ENCODE measurements around the gene CD84.
"Not testable (repeated sequence)": the region's sequence is repeated elsewhere in the genome, so short reads cannot be mapped to it uniquely, and the experiment has no call there.

Gene CD84

DNA sequence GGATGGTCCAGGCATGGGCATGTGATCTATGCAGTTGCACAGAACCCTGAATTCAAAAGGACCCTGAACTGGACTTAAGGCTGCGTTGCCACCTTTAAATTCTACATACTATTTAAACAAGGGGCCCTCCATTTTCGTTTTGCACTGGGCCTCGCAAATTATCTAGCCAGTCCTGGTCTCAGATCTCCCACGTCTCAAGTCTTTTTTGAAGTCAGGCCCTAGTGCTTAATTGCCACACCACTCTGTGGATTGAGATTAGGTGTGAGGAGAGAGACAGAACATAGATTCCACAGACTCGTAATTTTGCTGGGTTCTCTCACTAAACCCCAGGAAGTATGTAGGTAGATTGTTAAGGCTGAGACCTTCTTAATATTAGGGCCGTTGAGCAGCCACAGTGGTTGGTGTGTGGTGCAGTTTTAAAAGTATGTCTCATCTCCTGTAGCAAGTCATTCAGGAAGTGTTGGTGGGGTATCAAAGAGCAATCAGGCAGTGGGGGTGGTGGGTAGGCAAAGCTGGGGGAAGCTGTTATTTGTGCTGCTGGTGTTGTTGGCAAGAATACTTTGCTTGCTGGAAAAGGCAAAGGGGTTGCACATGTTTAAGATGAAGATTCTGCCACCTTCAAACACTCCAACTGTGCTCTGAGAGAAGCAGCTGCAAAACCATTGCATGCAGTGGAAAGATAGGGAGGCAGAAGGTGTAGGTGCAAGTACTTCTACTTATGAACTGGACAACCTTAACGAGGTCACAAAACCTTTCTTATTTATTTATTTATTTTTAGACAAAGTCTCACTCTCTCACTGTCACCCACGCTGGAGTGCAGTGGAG, 11.2 kb downstream of the CD84 start:
- DNase-seq: no peak

DNA sequence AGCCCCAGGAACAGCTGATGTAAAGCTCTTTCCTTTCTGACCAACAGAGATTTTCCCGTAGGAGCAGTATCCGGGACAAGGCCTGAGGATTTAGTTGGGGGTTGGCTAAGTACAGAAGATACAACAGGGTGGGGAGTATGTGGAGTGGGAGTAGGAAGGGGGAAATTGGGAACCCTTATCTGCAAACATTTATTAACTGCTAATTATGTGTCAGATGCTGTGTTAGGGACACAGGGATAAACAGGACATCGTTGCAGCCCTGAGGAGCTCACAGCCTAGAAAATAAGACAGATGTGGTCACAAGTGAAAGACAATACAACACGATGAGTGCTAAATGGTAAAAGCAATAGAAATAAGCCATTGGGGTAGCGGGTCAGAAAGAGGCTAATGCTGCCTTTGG, 12.0 kb downstream of the CD84 start:
- DNase-seq: no peak

DNA sequence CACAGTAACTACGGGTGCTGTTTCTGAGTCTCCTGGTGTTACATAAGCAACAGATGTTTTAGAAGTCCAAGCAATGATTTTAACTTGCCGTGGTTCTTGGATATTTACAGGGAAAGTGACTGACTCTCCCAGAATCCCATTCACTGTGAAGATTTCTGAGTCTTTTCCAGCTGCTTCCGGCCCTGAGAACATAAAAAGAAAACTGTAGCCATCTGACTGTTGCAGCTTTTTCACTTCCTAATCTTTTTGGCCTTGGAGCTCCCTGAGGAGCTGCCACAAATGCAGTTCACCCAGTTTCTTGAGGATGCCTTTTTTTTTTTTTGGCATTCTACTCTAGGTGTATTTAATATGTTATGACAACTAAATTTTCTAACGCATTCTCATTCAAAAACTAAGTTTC, 13.7 kb downstream of the CD84 start:
- no peak for DNase-seq

DNA sequence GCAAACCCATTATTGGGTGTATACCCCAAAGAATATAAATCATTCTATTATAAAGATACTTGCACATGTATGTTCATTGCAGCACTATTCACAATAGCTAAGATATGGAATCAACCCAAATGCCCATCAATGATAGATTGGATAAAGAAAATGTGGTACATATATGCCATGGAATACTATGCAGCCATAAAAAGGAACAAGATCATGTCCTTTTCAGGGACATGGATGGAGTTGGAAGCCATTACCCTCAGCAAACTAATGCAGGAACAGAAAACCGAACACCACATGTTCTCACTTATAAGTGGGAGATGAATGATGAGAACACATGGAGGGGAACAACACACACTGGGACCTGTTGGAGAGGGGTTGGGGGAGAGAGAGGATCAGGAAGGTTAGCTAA, 16.1 kb downstream of the CD84 start:
- DNase-seq: not testable (repeated sequence)

DNA sequence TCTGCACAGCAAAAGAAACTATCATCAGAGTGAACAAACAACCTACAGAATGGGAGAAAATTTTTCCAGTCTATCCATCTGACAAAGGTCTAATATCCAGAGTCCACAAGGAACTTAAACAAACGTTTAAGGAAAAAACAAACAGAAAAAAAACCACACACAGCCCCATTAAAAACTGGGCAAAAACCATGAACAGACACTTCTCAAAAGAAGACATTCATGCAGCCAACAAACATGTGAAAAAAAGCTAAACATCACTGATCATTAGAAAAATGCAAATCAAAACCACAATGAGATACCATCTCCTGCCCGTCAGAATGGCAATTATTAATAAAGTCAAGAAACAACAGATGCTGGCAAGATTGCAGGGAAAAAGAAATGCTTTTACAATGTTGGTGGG, 16.6 kb downstream of the CD84 start:
- not testable (repeated sequence) for DNase-seq

DNA sequence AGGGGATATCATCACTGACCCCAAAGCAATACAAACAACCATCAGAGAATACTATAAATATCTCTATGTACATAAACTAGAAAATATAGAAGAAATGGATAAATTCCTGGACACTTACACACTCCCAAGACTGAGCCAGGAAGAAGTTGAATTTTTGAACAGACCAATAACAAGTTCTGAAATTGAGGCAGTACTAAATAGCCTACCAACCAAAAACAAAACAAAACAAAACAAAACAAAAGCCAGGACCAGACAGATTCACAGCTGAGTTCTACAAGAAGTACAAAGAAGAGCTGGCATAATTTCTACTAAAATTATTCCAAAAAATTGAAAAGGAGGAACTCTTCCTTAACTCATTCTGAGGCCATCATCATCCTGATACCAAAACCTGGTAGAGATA, 18.5 kb downstream of the CD84 start:
- DNase-seq: no peak

DNA sequence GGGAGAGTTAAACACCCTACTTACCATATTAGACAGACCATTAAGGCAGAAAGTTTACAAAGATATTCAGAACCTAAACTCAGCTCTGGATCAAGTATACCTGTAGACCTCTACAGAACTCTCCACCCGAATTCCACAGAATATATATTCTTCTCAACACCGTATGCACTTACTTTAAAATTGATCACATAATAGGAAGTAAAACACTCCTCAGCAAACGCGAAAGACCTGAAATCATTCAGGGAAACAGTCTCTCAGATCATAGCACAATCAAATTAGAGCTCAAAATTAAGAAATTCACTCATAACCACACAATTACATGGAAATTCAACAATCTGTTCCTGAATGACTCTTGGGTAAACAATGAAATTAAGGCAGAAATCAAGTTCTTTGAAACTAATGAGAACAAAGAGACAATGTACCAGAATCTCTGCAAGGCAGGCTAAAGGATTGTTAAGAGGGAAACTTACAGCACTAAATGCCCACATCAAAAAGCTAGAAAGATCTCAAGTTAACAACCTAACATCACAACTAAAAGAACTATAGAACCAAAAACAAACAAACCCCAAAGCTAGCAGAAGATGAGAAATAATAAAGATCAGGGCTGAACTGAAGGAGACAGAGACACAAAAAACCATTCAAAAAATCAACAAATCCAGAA, 19.1 kb downstream of the CD84 start:
- DNase-seq: no peak

DNA sequence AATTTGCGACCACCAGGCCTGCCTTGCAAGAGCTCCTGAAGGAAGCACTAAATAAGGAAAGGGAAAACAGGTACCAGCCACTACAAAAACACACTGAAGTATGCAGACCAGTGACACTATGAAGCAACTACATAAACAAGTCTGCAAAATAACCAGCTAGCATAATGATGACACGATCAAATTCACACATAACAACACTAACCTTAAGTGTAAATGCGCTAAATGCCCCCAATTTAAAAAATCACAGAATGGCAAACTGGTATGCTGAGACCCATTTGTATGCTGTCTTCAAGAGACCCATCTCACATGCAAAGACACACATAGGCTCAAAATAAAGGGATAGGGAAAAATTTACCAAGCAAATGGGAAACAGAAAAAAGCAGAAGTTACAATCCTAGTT, 19.9 kb downstream of the CD84 start:
- DNase-seq: not testable (repeated sequence)

DNA sequence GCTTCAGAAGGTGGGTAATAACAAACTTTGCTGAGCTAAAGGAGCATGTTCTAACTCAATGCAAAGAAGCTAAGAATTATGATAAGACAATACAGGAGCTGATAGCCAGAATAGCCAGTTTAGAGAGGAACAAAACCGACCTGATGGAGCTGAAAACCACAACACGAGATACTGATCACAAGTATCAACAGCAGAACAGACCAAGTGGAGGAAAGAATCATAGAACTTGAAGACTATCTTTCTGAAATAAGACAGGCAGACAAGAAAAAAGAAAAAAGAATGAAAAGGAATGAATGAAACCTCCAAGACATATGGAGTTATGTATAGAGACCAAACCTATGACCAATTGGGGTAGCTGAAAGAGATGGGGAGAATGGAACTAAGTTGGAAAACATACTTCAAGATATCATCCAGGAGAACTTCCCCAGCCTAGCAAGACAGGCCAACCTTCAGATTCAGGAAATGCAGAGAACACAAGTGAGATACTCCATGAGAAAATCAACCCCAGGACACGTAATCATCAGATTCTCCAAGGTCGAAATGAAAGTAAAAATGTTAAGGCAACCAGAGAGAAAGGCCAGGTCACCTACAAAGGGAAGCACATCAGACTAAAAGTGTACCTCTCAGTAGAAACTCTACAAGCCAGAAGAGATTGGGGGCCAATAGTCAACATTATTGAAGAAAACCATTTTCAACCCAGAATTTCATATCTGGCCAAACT, 20.5 kb downstream of the CD84 start:
- DNase-seq: no peak

DNA sequence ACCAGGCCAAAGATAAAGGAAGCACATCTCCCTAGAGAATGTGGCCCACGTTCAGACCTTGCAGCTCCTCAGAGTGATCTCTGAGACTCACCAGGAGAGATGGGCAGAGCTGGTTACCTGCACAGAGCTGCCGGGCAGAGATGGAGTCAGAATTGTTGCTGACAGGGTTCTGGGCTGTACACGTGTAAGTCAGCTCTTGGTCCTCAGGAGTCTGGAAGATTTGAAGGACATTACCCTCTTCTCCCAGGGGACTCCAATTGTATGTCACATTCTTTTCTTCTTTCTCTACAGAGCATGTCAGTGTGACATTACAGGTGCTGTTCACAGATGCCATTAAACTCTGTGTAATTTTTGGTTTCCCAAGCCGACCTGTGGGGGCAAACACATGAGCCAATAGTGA, 25.5 kb downstream of the CD84 start:
- no peak for DNase-seq

DNA sequence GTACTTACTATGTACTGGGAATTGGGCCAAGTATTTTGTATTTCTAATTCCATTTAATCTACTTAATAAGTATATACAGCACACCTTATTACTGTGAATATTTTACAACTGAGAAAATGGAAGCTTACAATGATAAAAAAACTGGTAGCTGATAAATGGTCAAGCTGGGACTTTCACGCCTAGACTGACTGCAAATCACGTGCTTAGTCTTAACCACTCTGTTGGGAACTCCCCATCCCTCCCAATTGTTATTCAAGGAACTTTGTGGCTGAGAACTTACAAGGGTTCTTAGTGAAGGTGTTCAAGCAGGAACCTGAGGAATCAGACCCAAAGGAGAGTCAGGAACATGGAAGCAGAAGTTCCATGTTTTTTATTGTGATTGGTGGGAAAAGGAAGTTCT, 26.9 kb downstream of the CD84 start:
- DNase-seq: no peak

DNA sequence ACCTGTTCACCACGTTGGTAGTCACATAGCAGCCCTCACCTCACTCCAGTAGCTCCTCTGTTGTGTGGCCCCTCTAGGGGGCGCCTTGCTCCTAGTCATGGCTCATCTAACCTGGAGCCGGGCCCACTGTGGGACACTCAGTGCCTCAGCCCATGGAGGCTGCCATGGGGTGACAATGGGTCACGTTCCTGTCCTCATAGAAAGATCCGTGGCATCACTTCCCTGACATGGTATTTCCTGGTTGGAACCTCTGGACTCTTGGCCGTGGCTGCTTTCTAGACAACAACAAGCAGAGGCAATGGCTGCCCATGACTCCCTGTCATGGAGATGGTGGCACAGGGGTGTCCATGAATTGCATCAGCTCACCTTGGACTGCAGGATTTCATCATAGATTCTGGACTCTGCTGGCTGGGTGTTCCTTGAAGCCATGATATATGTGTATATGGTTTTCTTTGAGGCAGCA, 28.7 kb downstream of the CD84 start:
- no peak for DNase-seq

DNA sequence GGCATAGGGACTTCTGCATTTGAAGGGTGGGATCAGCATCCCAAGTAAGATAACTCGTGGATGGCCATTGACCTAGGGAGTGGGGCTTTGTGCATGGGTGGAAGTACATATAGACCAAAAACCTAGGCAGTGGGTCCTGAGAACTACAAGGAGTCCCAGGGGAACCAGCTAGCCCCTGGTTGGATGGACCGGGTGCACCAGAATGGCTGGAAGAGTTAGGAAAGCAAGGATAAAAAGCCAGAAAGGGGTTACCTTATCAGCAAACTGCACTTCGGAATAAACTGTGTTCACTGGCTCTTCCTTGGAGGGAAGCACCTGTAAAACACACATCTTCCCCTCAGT, 29.7 kb downstream of the CD84 start:
- no peak for DNase-seq

DNA sequence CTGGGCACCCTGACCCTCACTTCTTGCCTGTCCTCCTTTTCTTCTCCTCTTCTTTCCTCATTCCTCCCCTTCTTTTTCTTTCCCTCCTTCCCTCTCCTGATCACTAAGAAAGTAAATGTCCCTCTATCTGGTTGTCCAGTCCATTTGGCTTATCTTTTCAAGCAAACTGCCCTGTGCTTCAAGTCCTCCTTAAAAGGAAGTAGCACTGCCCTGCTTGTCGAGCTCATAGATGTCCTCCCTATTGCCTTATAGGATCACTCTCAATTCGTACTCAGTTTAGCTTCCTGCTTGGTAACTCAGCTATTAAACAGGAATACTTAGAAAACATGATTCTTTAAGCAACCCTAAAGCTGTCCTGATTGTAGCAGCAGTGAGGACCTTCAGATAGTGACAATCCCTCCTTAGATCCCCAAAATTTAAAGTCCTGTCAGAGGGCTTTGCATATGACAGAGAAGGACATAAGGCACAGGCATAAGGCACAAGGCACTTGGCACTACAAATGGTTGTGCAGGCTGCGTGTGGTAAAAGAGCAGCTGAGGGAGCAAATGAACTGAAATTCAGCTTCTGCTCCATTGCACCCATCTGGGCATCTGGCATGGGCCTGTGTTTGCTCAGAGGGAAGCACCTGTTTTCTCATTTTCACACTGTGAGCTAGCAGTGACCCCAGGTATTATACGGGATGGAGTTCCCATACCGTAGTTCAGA, 30.2 kb downstream of the CD84 start:
- DNase-seq: peak; percentile 46

DNA sequence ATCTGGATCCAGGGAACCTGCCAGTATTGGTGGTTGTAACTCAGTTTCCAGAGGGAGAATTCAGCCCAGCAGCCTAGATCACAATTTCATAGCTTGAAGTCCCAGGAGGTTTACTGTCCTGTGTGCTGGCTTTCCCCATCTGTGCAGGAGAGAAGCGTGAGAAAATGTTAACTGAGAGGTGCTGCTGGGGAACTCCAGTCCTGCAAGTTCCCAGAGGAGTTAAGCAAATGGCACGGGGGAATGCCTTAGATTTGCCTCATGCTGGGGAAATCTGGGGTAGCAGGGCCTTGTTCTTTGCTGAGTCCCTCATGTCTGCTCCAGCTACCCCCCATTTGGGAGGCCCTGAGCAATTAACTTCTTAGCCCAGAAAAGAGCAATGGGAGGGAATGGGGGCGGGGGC, 31.1 kb downstream of the CD84 start:
- DNase-seq: no peak

DNA sequence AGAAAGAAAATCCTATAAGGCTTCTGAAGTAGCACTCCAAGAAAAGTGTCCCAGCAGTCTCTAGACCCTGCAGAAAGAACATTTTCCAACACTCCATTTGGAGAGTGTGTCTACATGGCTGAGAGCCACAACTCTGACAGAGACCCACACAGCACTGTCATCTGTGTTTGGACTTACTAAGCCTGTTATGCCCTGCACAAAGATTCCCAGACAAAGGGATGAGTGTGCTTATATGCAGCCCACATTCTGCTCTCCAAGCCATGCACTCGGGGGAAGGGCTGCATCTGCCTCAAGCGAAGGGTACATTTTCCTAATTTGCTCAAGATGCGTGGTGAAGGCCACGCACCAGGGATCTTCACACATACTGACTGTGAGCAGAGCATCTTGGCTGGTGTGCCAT, 31.9 kb downstream of the CD84 start:
- no peak for DNase-seq

DNA sequence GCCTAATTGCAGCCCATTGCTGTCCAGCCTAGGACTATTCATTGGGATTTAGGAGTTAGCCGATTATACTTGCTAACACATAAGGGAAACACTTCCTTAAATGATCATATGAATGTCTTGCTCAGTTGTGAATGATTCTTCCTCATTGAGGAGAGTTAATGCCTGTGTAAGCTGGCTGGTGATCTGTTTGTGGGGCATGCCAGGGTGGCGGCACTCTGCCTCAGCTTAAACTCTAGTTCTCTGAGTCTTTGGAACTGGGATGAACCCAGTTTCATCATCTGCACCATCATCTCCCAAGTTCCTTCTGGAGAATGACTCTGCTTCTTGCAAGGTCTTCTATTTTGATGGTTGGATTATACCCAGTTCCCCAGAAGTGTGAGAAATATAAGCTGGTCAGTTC, 32.4 kb downstream of the CD84 start:
- DNase-seq: no peak

DNA sequence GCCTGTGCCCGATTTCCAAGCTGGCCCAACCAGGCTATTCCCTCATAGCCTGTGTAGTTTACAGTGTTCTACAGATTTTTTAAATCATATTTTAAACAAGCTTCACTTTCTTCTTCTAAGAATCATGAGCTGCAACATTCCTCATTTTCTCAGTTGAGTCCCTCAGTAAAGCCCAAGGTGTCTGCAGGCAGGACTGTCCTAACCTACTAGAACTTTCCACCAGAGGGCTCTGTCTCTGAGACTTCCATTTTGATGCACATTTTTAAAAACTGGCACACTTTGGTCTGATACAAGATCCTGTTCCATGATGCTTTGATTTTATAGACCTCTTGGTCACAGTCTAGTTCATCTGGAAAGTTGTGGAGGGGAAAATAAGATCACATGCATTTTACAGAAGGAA, 34.6 kb downstream of the CD84 start:
- no peak for DNase-seq

DNA sequence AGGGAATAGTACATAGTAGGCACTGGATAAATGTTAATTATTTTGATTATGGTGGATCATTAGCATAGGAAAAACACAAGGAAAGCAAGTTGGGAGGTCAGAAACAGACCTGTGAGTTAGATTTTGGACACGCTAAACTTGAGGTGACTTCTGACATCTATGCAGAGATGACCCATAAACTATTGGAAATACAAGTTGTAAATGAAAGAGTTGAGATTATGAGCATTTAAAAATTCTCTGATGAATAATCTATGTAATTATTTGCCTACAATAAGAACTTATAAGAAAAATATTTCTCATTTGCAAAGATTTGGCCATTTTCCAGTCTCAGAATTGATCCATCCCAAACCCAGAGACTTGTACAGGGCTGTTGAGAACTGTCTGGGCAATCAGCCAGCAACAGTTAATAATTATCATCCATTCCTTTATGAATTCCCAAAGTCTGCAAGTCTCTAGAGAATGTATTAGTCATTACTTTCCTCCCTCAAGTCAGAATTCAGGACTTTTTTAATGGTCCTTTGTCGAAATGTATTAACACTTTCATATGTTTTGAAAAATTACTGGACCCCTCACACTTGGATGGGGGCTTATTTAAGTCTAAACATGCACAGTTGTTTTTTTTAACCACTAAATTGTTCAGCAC, 36.9 kb downstream of the CD84 start:
- no peak for DNase-seq

DNA sequence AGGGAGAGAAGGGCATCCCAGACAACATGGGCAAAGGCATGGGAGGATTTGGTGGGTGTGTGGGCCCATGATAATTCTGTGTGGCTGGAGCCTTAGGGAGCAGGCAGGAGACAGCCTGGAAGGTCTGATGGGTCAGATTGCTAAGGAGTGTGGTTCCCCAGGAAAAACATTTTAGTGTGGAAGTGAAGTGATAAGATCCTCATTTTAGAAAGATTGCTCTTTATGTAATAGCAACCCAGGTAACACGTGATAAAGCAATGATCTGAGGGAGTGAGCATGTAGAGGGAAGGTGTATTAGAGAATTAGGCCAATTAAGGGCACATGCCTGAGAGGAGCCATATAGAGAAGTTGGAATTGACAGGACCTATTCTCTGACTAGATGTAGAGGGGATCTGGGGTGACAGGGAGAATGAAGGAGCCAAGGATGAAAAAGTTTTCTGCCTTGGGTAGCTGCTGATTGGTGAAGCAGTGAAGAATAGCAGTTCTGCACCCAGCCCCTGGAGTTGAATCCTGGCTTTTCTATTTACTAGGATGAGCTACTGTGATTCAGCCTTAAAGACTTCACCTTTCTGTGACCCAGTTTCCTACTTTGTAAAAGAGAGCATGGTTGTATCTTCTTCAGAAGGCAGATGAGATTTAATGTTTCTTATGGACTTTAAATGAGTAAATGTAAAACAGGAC, 37.5 kb downstream of the CD84 start:
- DNase-seq: no peak

DNA sequence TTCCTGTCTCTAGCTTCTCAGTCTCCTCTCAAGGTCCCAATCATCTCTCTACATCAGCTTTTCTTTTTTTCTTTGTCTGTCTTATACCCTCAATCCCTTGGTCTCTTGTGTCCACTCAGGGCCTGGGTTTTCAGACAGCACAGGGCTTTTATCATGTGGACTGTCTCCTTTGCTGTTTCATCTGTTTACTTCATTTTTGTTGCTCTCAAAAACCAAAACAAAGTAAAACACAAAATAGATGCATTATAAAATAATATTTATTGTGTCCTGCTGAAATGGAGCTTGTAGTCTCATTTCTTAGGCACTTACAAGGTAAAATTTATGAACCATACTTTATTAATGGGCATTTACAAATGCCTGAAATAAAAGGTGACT, 38.5 kb downstream of the CD84 start:
- no peak for DNase-seq

All from DMS 273 treated with DMSO at 0.1 percent for 48 hours (cell line).